Liver (tissue), 3 donors: ENCODE results near the gene CHPF2.

Experiments
- FOXA1 ChIP-seq: IDR thresholded peaks from 2 replicates; pipeline ENCODE4 v1.6.1; 2016; ENCODE audit warnings: antibody characterized with exemption
- RAD21 ChIP-seq, 2 donors: IDR thresholded peaks; 2 replicates each; pipeline ENCODE4 v1.6.1; 2016; ENCODE audit warnings: antibody characterized with exemption in 2 of 2, mild to moderate bottlenecking in 2 of 2
- TAF1 ChIP-seq: conservative IDR thresholded peaks from 2 replicates; pipeline ENCODE4 v1.6.1; 2016; ENCODE audit warnings: antibody characterized with exemption, mild to moderate bottlenecking
- TF ChIP-seq, protein P1 (sequence below): IDR thresholded peaks from 2 replicates; pipeline ENCODE4 v1.6.1; 2016; ENCODE audit warnings: antibody characterized with exemption
- TF ChIP-seq, protein P2 (sequence below): IDR thresholded peaks from 2 replicates; pipeline ENCODE4 v1.6.1; 2016; ENCODE audit warnings: antibody characterized with exemption, mild to moderate bottlenecking
- TF ChIP-seq, protein P3 (sequence below): fragments of 150-350 bp; IDR thresholded peaks from 2 replicates; pipeline ENCODE4 v1.5.1; 2017; ENCODE audit warnings: improper control_type of control experiment, low read depth, low read length; ENCODE audit not compliant: missing input control
- donor health status: healthy.
- donor health status: healthy.

DNA sequence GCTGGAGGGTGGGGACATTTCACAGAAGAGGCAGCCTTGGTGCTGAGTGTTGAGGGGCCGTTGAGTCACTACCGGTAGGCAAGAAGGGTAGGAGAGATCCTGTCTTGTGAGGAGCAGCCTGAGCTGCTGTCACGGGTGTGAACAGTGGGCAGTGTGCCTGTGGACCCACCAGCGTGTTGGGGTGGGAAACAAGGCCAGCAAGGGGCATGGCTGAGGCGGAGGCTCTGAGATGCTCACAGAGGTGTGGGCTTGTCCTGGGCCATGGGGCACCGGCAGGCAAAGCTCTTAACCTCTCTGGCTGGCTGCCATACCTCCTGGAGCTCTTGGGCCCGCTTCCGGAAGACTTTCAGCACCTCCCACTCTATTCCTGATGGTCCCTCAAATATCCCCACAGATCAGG, 49.8 kb downstream of the CHPF2 start:
- TF ChIP-seq TAF1 = no peak
- TF ChIP-seq, protein P1, sequence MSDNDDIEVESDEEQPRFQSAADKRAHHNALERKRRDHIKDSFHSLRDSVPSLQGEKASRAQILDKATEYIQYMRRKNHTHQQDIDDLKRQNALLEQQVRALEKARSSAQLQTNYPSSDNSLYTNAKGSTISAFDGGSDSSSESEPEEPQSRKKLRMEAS = no peak
- TF ChIP-seq, protein P2, sequence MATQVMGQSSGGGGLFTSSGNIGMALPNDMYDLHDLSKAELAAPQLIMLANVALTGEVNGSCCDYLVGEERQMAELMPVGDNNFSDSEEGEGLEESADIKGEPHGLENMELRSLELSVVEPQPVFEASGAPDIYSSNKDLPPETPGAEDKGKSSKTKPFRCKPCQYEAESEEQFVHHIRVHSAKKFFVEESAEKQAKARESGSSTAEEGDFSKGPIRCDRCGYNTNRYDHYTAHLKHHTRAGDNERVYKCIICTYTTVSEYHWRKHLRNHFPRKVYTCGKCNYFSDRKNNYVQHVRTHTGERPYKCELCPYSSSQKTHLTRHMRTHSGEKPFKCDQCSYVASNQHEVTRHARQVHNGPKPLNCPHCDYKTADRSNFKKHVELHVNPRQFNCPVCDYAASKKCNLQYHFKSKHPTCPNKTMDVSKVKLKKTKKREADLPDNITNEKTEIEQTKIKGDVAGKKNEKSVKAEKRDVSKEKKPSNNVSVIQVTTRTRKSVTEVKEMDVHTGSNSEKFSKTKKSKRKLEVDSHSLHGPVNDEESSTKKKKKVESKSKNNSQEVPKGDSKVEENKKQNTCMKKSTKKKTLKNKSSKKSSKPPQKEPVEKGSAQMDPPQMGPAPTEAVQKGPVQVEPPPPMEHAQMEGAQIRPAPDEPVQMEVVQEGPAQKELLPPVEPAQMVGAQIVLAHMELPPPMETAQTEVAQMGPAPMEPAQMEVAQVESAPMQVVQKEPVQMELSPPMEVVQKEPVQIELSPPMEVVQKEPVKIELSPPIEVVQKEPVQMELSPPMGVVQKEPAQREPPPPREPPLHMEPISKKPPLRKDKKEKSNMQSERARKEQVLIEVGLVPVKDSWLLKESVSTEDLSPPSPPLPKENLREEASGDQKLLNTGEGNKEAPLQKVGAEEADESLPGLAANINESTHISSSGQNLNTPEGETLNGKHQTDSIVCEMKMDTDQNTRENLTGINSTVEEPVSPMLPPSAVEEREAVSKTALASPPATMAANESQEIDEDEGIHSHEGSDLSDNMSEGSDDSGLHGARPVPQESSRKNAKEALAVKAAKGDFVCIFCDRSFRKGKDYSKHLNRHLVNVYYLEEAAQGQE = no peak
- TF ChIP-seq, protein P3, sequence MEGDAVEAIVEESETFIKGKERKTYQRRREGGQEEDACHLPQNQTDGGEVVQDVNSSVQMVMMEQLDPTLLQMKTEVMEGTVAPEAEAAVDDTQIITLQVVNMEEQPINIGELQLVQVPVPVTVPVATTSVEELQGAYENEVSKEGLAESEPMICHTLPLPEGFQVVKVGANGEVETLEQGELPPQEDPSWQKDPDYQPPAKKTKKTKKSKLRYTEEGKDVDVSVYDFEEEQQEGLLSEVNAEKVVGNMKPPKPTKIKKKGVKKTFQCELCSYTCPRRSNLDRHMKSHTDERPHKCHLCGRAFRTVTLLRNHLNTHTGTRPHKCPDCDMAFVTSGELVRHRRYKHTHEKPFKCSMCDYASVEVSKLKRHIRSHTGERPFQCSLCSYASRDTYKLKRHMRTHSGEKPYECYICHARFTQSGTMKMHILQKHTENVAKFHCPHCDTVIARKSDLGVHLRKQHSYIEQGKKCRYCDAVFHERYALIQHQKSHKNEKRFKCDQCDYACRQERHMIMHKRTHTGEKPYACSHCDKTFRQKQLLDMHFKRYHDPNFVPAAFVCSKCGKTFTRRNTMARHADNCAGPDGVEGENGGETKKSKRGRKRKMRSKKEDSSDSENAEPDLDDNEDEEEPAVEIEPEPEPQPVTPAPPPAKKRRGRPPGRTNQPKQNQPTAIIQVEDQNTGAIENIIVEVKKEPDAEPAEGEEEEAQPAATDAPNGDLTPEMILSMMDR = no peak
- TF ChIP-seq RAD21 (IDR thresholded peaks at IDR 0.05) = no peak
- no peak for TF ChIP-seq FOXA1
